ENCODE data around the gene MAST4.

GRCh38 chr5:66728049-66728448 is 131.9 kb downstream of the MAST4 start:
- TF ChIP-seq SP1 (IDR thresholded peaks at IDR 0.05): no peak
- TF ChIP-seq, protein P1, sequence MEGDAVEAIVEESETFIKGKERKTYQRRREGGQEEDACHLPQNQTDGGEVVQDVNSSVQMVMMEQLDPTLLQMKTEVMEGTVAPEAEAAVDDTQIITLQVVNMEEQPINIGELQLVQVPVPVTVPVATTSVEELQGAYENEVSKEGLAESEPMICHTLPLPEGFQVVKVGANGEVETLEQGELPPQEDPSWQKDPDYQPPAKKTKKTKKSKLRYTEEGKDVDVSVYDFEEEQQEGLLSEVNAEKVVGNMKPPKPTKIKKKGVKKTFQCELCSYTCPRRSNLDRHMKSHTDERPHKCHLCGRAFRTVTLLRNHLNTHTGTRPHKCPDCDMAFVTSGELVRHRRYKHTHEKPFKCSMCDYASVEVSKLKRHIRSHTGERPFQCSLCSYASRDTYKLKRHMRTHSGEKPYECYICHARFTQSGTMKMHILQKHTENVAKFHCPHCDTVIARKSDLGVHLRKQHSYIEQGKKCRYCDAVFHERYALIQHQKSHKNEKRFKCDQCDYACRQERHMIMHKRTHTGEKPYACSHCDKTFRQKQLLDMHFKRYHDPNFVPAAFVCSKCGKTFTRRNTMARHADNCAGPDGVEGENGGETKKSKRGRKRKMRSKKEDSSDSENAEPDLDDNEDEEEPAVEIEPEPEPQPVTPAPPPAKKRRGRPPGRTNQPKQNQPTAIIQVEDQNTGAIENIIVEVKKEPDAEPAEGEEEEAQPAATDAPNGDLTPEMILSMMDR (IDR thresholded peaks at IDR 0.05; ENCODE audit: low read depth, low read length, missing input control): no peak
- TF ChIP-seq, protein P2, sequence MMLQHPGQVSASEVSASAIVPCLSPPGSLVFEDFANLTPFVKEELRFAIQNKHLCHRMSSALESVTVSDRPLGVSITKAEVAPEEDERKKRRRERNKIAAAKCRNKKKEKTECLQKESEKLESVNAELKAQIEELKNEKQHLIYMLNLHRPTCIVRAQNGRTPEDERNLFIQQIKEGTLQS (IDR thresholded peaks at IDR 0.05): no peak
- TF ChIP-seq RAD21 (IDR thresholded peaks at IDR 0.05): no peak
- no peak for TF ChIP-seq ZBTB33 (IDR thresholded peaks at IDR 0.05)

Measured in liver (tissue), 3 donors.